NCI-H524 treated with DMSO at 0.1 percent for 48 hours (cell line): Measurements from ENCODE around the gene VIT.
"Not testable (repeated sequence)": the region's sequence is repeated elsewhere in the genome, so short reads cannot be mapped to it uniquely, and the experiment has no call there.

ENCODE experiments used
- DNase-seq: peaks from one replicate; lab custom pipeline; 2025; lab: John Stamatoyannopoulos, UW

The VIT gene

GRCh38 chr2:36807223-36807886 lies 110.8 kb downstream of the VIT start:
- DNase-seq: no peak

- no peak for DNase-seq
These were observed 112.0 kb downstream of the VIT start for GRCh38 chr2:36808386-36809068.

GRCh38 chr2:36809069-36809445 lies 112.5 kb downstream of the VIT start:
- DNase-seq: no peak

DNA sequence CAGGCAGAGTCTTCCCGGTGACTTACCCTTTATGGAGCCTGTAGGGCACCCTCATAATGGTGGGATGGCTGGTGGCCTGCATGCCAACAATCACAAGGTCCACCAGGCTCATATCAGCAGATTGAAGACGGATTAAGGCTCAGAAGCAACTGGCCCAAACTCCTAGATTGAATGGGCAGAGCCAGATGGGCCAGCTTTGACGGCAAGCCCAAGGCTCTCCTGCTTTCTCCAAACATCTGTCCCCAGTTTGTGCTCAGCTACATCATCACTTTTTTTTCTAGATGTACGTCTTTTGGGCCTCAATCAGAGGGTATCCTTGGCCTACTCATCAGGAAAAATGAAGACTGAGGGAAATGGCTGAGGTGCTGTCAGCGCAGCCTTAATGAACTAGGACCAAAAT lies 114.6 kb downstream of the VIT start:
- DNase-seq: peak; percentile 44

DNA sequence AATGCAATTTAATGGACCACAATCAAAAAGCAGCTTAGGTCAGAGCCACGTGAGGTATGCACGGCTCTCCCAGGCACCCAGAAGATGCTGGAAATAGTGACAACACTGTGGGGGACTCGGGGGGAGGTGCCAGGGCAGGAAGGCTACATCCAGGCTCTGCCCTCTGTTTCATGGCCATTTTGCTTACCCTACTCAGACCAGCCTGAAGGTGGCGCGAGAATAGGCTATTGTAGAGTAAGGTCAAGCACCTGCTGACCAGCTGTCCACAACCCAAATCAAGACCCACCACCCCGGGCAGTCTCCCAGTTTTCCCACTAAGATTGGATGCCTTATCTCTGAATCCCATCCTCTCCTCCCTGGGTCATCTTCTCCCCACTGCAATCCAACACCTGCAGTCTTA lies 115.7 kb downstream of the VIT start:
- no peak for DNase-seq

DNA sequence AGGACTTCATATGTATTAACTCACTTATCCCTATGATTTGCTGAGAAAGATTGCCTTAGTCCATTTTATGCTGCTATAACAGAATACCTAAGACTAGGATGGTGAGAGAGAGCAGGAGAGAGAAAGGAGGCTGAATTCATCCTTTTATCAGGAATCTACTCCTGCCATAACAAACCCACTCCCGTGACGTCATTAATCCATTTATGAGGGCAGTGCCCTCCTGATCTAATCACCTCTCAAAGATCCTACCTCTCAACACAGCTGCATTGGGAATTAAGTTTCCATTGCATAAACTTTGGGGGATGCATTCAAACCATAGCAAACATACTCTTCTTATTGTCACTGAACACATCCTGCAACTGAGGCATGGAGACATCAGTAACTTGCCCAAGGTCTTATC lies 122.0 kb downstream of the VIT start:
- DNase-seq: peak; percentile 16

DNA sequence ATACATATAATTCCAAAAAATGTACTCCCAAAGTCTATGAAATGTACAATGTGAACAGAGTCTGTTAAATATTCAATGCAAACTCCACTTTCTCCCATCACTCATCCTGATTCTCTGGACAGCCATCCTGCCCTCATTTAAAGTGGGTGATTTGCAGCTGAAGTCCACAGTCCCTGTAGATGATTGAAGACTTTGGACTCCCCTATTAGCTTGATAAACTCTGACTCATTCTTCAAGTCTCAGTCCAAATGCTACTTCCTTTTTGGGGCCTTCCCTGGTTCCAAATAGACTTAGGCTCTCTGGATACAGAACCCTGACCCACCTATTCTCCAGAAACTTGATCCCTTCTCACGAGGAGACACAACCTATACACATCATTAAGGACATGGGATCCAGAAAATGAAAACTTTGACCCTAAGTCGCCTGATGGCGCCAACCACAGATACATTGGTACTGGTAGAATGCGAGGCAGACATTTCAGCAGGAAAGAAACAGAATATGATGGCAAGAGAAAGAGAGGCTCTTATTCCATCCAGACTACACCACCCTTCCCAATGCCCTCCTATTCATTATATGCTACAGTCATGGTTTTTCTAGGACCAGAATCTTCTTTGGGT lies 122.7 kb downstream of the VIT start:
- no peak for DNase-seq

- DNase-seq: peak; percentile 89
These were observed 124.6 kb downstream of the VIT start for GRCh38 chr2:36820942-36821605.

- no peak for DNase-seq
These were observed 127.4 kb downstream of the VIT start for GRCh38 chr2:36823862-36824261.

GRCh38 chr2:36824273-36824672 lies 127.8 kb downstream of the VIT start:
- no peak for DNase-seq

GRCh38 chr2:36824683-36825082 lies 128.2 kb downstream of the VIT start:
- DNase-seq: not testable (repeated sequence)

DNA sequence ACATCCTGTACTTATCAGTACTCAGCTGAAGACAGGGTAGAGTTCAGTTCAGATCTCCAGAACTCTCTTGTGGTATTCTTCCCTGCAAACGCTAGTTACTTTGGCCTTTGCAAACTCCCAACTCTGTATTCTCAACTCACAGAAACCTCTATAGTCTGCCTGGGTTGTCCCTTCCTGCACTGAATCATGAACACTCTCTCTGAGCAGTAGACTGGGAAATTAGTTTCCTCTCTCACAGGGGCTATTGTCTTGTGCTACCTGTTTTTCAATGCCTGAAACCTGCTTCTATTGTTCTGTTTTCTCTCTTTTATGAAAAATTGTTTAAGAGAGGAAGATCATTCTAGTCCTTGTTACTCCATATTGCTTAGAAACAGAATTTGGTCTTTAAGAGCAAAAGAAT lies 134.7 kb downstream of the VIT start:
- no peak for DNase-seq

- DNase-seq: no peak
These were observed 137.7 kb downstream of the VIT start for GRCh38 chr2:36834203-36834602.

DNA sequence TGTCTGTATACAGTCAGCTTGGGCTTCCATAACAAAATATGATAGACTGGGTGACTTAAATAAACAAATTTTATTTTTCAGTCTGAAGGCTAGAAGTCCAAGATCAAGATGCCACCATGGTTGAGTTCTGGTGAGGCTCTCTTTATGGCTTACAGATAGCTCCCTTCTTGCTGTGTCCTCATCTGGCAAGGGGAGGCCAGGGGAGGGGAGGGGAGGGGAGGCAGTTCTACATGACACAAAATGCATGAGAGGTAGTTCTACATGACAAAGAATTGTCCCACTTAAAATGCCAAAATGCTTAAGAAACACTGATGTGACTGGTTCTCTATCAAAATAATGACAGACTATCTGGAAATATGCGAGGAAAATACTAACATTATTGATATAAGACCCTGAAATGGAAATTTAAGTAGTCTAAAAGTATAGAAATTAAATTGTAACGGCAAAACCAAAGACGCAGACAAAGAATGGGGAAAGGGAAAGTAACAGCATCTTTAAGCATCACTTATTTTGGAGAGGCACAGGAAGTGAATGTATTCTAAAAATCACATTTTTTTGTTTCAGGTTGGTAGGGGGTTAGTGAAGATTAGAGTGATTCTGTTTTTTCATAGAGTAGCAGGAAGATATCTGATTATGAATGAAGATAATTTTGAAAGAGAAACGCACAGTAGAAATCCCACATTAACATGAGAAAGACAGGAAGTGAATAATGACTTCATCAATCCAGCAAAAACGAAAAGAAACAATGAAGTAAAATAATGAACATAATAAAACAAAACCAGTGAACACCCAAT lies 138.4 kb downstream of the VIT start:
- DNase-seq: no peak

- no peak for DNase-seq
These were observed 143.6 kb downstream of the VIT start for GRCh38 chr2:36839976-36840617.

- no peak for DNase-seq
These were observed 147.3 kb downstream of the VIT start for GRCh38 chr2:36843838-36844237.

GRCh38 chr2:36849265-36849664 lies 152.8 kb downstream of the VIT start:
- DNase-seq: no peak

DNA sequence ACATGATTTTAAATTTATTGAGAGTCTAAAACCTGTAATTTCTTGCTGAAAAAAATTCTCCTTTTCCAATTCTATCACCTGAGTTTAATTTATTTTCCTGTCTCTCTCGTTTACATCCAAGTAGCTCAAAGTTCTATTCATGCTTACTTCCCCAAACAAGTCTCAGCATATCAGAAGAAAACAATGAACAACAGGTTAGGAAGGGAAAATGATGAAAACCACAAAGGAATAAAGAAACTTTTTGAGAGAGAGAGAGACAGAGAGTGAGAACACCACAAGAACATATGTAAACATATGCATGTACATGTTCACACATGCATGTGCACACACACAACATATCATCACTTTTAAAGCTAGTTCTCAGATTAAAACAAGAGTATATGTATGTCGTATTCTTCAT lies 157.7 kb downstream of the VIT start:
- DNase-seq: no peak

- no peak for DNase-seq
These were observed 158.9 kb downstream of the VIT start for GRCh38 chr2:36855429-36855828.

DNA sequence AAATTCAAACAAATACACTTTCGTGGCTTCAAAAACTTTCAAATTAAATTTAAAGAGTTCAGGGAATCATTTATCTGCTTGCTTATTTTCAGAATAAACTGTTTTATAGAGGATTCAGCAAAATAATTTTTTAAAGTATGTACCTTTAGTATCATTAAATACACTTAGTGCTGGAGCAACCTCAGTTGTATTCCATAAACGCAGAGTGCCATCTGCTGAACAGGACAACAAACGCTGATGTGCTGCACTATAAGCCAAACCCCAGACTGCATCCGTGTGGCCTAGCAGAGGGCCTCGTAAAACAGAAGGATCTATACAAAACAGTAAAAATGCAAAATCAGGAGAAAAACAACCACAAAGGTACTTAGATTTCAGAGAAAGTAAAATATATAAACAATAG lies 161.2 kb downstream of the VIT start:
- DNase-seq: no peak

DNA sequence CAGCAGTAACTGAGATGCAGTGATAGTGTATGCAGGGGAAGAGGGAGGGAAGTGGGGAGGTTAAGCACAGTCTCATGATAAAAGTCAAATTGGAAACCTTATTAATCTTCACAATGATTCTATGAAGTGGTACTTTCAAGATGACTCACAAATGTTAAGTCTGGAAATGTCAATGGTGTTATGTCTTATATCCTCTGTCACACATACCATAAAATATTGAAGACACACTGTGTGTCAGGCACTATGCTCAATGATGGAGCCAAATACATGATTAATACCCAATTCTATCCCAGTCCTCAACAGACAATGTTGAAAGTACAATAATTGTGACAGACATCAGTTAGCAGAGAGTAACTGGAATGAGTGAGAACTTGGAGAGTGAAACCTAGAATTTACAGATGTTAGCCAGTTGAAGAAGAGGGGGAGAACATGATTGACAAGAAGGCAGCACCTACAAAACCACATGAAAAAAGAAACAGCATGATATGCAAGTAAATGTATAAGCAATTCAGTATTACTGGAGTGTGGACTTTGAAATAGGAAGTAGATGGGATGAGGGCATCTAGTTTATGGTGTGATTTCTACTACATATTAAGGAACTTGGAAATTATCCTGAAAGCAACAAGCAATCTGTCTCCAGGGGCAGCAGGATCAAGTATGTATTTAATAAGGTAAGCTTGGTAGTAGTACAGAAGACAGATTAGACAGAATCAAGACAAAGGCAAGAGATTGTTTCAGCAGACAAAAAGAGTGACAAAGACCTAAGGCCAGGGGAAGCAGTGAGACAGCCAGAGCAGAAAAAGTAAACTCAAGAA lies 162.3 kb downstream of the VIT start:
- DNase-seq: no peak
